HCT116 (cell line): ENCODE data around the gene CD27. TPM values are rescaled to one million over a fixed set of nuclear protein-coding genes. Genes with fewer than 3 reads are reported as not detected.
A peak's percentile ranks its signal among the peaks of the same experiment; 100 is the strongest.

Experiments used
- ATAC-seq: fragments of 200-7000 bp; cut with Tn5 transposase; 2 replicates; pipeline ENCODE4 v1.9.1; 2020; ENCODE audit warnings: mild to moderate bottlenecking, moderate library complexity
- BruUV-seq: library from RNA; stranded (reverse); fragments of 400-500 nt; replicated peaks from 2 replicates; lab custom pipeline; 2021; lab: Mats Ljungman, UMichigan
- CTCF ChIA-PET: fragments of 300-600 bp; sonication (Branson Sonifier 250); formaldehyde crosslinking; loops from one replicate; lab custom pipeline; 2021; ENCODE audit warnings: antibody characterized with exemption; lab: Charles Lee
- POLR2A ChIA-PET: fragments of 300-600, 350-600 bp; sonication (Branson Sonifier 250); formaldehyde crosslinking; loops from one replicate; lab custom pipeline; 2021; ENCODE audit warnings: antibody characterized with exemption; lab: Charles Lee
- RAD21 ChIA-PET, 2 experiments: fragments of 300-600 bp; sonication (Branson Sonifier 250); formaldehyde crosslinking; loops; one replicate each; lab custom pipeline; 2023; ENCODE audit warnings: low total read pairs in 2 of 2; ENCODE audit not compliant: uncharacterized antibody in 2 of 2, unreplicated experiment in 2 of 2, low non-redundant PET in 1 of 2; lab: Charles Lee
- DNase-seq: peaks from one replicate; pipeline ENCODE4 v3.0.0-alpha.2; 2010; ENCODE audit warnings: low read depth, low spot score
- H2AFZ ChIP-seq: fragments of 200-600 bp; shearing (Covaris generic), sonication (generic); 2 replicates; pipeline ENCODE4 v1.6.1; 2017; ENCODE audit warnings: low read depth, mixed run types, mixed read lengths, antibody characterized with exemption, low read length; ENCODE audit not compliant: poor library complexity, severe bottlenecking
- H3K27ac ChIP-seq: 2 replicates; pipeline ENCODE4 v1.5.1; 2012; ENCODE audit warnings: low read depth, low read length
- H3K27me3 ChIP-seq: fragments of 200-600 bp; sonication (generic); 2 replicates; pipeline ENCODE4 v1.6.1; 2016; ENCODE audit warnings: mixed run types, low read length, mixed read lengths; ENCODE audit not compliant: insufficient read depth
- H3K36me3 ChIP-seq, 2 experiments: fragments of 200-500 bp in 1 of 2; fragments of 200-600 bp in 1 of 2; sonication (Bioruptor generic) in 1 of 2; sonication (generic) in 1 of 2; 2 replicates each; pipeline versions ENCODE4 v1.5.1 to v1.6.1; 2014 to 2016; ENCODE audit warnings: low read length in 2 of 2, inconsistent platforms in 1 of 2, mixed read lengths in 1 of 2, mixed run types in 1 of 2; ENCODE audit not compliant: insufficient read depth in 2 of 2, control insufficient read depth in 1 of 2
- H3K4me1 ChIP-seq, 2 experiments: fragments of 200-600 bp in 1 of 2; sonication (generic) in 1 of 2; 2 replicates each; pipeline versions ENCODE4 v1.5.1 to v1.6.1; 2012 to 2017; ENCODE audit warnings: low read length in 2 of 2, inconsistent platforms in 1 of 2, mild to moderate bottlenecking in 1 of 2, mixed read lengths in 1 of 2, mixed run types in 1 of 2, moderate library complexity in 1 of 2; ENCODE audit not compliant: insufficient read depth in 2 of 2, control insufficient read depth in 1 of 2
- H3K4me2 ChIP-seq: fragments of 200-600 bp; sonication (generic); 2 replicates; pipeline ENCODE4 v1.6.1; 2017; ENCODE audit warnings: mixed run types, low read length, mixed read lengths
- H3K4me3 ChIP-seq, 2 experiments: fragments of 200-600 bp in 1 of 2; sonication (generic) in 1 of 2; replicated peaks in 1 of 2; 2 replicates each; pipeline ENCODE4 v1.5.1; 2011 to 2016; ENCODE audit warnings: low read length in 2 of 2, control low read depth in 1 of 2, low read depth in 1 of 2, mild to moderate bottlenecking in 1 of 2, mixed read lengths in 1 of 2, mixed run types in 1 of 2
- H3K79me2 ChIP-seq: fragments of 200-600 bp; sonication (generic); 2 replicates; pipeline ENCODE4 v1.6.1; 2017; ENCODE audit warnings: mild to moderate bottlenecking, mixed run types, low read length, moderate library complexity, mixed read lengths; ENCODE audit not compliant: insufficient read depth
- H3K9ac ChIP-seq: fragments of 200-600 bp; sonication (generic); 2 replicates; pipeline ENCODE4 v1.6.1; 2016; ENCODE audit warnings: low read length, mixed read lengths
- H3K9me2 ChIP-seq: fragments of 200-600 bp; sonication (generic), shearing (Covaris generic); 2 replicates; pipeline ENCODE4 v1.6.1; 2017; ENCODE audit warnings: mixed run types, mild to moderate bottlenecking, moderate library complexity; ENCODE audit not compliant: insufficient read depth
- H3K9me3 ChIP-seq, 2 experiments: fragments of 200-500 bp in 1 of 2; fragments of 200-600 bp in 1 of 2; sonication (Bioruptor generic) in 1 of 2; sonication (generic) in 1 of 2; 2 replicates each; pipeline ENCODE4 v1.6.1; 2014 to 2017; ENCODE audit warnings: low read length in 2 of 2, mixed read lengths in 2 of 2, inconsistent platforms in 1 of 2, low read depth in 1 of 2, mild to moderate bottlenecking in 1 of 2, mixed run types in 1 of 2, moderate library complexity in 1 of 2; ENCODE audit not compliant: control insufficient read depth in 1 of 2, insufficient read depth in 1 of 2
- H4K20me1 ChIP-seq: fragments of 200-600 bp; sonication (generic), shearing (Covaris generic); 2 replicates; pipeline ENCODE4 v1.6.1; 2017; ENCODE audit warnings: mixed run types, mild to moderate bottlenecking, moderate library complexity; ENCODE audit not compliant: insufficient read depth
- ATF3 ChIP-seq: IDR thresholded peaks from 2 replicates; pipeline ENCODE4 v1.6.1; 2012
- CEBPB ChIP-seq: IDR thresholded peaks from 2 replicates; pipeline ENCODE4 v1.6.1; 2012; ENCODE audit warnings: low read depth
- CTCF ChIP-seq, 3 experiments: fragments of 200-600 bp in 1 of 3; sonication (generic) in 1 of 3; IDR thresholded peaks in 2 of 3; conservative IDR thresholded peaks in 1 of 3; 2 replicates each; pipeline ENCODE4 v1.5.1; 2012 to 2017; ENCODE audit warnings: low read depth in 2 of 3, low read length in 2 of 3, antibody characterized with exemption in 1 of 3, borderline replicate concordance in 1 of 3, control low read depth in 1 of 3, mild to moderate bottlenecking in 1 of 3, mixed read lengths in 1 of 3, mixed run types in 1 of 3, moderate library complexity in 1 of 3; ENCODE audit not compliant: insufficient read depth in 1 of 3
- EGR1 ChIP-seq: IDR thresholded peaks from 2 replicates; pipeline ENCODE4 v1.6.1; 2012; ENCODE audit warnings: low read depth
- ELF1 ChIP-seq: IDR thresholded peaks from 2 replicates; pipeline ENCODE4 v1.6.1; 2012; ENCODE audit warnings: low read depth, borderline replicate concordance
- EZH2phosphoT487 ChIP-seq: fragments of 200-600 bp; IDR thresholded peaks from 2 replicates; pipeline ENCODE4 v1.6.1; 2018; ENCODE audit warnings: antibody characterized with exemption, borderline replicate concordance
- FOSL1 ChIP-seq: IDR thresholded peaks from 2 replicates; pipeline ENCODE4 v1.6.1; 2012; ENCODE audit warnings: low read depth
- JUND ChIP-seq: IDR thresholded peaks from 2 replicates; pipeline ENCODE4 v1.6.1; 2012
- POLR2A ChIP-seq: IDR thresholded peaks from 2 replicates; pipeline ENCODE4 v1.7.0; 2011; ENCODE audit warnings: borderline replicate concordance; ENCODE audit not compliant: insufficient read depth, insufficient read length; ENCODE audit errors: extremely low read depth
- POLR2AphosphoS5 ChIP-seq: IDR thresholded peaks from 2 replicates; pipeline ENCODE4 v1.6.1; 2011; ENCODE audit warnings: mild to moderate bottlenecking, low read depth, low read length, moderate library complexity
- RAD21 ChIP-seq: IDR thresholded peaks from 2 replicates; pipeline ENCODE4 v1.6.1; 2012; ENCODE audit warnings: low read depth, mild to moderate bottlenecking
- SIN3A ChIP-seq: IDR thresholded peaks from 2 replicates; pipeline ENCODE4 v1.6.1; 2012; ENCODE audit warnings: low read depth
- SRF ChIP-seq: IDR thresholded peaks from 2 replicates; pipeline ENCODE4 v1.6.1; 2012; ENCODE audit warnings: low read depth
- TCF7L2 ChIP-seq: IDR thresholded peaks from 2 replicates; pipeline ENCODE4 v1.7.0; 2011; ENCODE audit warnings: borderline replicate concordance, inconsistent platforms; ENCODE audit not compliant: insufficient read depth, insufficient read length; ENCODE audit errors: extremely low read depth
- YY1 ChIP-seq: IDR thresholded peaks from 2 replicates; pipeline ENCODE4 v1.6.1; 2011; ENCODE audit warnings: low read length, low read depth, moderate library complexity, mild to moderate bottlenecking; ENCODE audit not compliant: insufficient replicate concordance; ENCODE audit errors: extremely low read depth
- ZFX ChIP-seq: fragments of 450-650 bp; IDR thresholded peaks from 2 replicates; pipeline ENCODE4 v1.6.1; 2017
- ZNF274 ChIP-seq: fragments of 200-500 bp; sonication (Bioruptor generic); IDR thresholded peaks from 2 replicates; pipeline ENCODE4 v1.6.1; 2014; ENCODE audit warnings: mild to moderate bottlenecking, low read depth, low read length, inconsistent platforms
- intact Hi-C: fragments of 100-400 bp; cut with micrococcal nuclease; formaldehyde crosslinking; loops from 2 replicates; pipeline ENCODE4 v1.10.0; 2022
- total RNA-seq: library from RNA; stranded (reverse); gene quantifications from one replicate; pipeline ENCODE4 v1.2.1, GENCODE V29; 2021; ENCODE audit not compliant: unreplicated experiment
- TF ChIP-seq, protein P1 (sequence below): IDR thresholded peaks from 2 replicates; pipeline ENCODE4 v1.6.1; 2012
- TF ChIP-seq, protein P2 (sequence below): IDR thresholded peaks from 2 replicates; pipeline ENCODE4 v1.6.1; 2011; ENCODE audit warnings: mild to moderate bottlenecking, low read length, moderate library complexity; ENCODE audit not compliant: insufficient replicate concordance; ENCODE audit errors: extremely low read depth

The CD27 gene
- total RNA-seq, 1 experiment from 2014 or later = 0.25 TPM

DNA sequence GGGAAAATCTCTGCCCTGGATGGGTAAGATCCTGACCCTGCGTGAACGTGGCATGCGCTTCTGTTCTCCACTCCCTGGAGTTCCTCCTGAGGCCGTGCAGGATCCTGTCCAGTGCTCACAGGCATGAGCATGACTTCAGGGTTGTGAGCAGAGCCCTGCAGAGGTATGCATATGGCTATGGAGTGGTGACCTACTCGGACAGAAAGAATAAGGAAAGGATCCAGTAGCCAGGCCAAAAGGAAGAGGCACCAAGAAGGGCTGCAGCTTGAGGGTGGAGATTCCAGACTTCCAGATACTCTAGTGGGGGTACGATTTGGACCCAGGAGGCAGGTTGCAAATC lies 20.8 kb upstream of the CD27 start:
- H3K9ac ChIP-seq = no peak overlapping the region
- no peaks in the 10 kb centered on the region for H3K9me3 ChIP-seq
- H3K36me3 ChIP-seq = no peaks in the 10 kb centered on the region
- CTCF ChIA-PET = interaction anchor here (1.1 to 5.3 kb wide), 6 partner anchors 10 to 116 kb away, joined by 3 to 46 read pairs (median 4); no protein-coding TSS in a partner anchor
- POLR2A ChIA-PET = interaction anchor here (0.6 to 1.9 kb wide), 2 partner anchors 19 to 115 kb away, joined by 3 to 6 read pairs; no protein-coding TSS in a partner anchor
- peaks cover 4 to 20% of the 10 kb centered on the region in 2 experiments; a peak in 3 of 4 replicates for H3K4me1 ChIP-seq
- RAD21 ChIA-PET = interaction anchor here (1.9 to 2.2 kb wide), 2 partner anchors 41 kb away, joined by 8 to 9 read pairs; no protein-coding TSS in a partner anchor
- no peak overlapping the region for H3K27ac ChIP-seq
- no TSS peak for BruUV-seq
- 0 out of 2 replicates have a peak overlapping the region, but pooled peaks have one; percentile 12 for H3K4me2 ChIP-seq
- TF ChIP-seq SIN3A (no peak), ATF3 (no peak), CEBPB (no peak), CTCF (IDR thresholded peaks at IDR 0.05 in 2 of 3, conservative IDR thresholded peaks at IDR 0.05 in 1 of 3; ENCODE audit: borderline replicate concordance in 1 of 3, insufficient read depth in 1 of 3, low read depth in 2 of 3, low read length in 2 of 3) (no peak), ZNF274 (no peak), YY1 (no peak), POLR2A (no peak), ELF1 (no peak), RAD21 (no peak), SRF (no peak), EGR1 (no peak), TCF7L2 (no peak), FOSL1 (no peak), JUND (no peak), ZFX (no peak), POLR2AphosphoS5 (no peak), EZH2phosphoT487 (no peak)
- TF ChIP-seq, protein P1, sequence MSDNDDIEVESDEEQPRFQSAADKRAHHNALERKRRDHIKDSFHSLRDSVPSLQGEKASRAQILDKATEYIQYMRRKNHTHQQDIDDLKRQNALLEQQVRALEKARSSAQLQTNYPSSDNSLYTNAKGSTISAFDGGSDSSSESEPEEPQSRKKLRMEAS = no peak
- TF ChIP-seq, protein P2, sequence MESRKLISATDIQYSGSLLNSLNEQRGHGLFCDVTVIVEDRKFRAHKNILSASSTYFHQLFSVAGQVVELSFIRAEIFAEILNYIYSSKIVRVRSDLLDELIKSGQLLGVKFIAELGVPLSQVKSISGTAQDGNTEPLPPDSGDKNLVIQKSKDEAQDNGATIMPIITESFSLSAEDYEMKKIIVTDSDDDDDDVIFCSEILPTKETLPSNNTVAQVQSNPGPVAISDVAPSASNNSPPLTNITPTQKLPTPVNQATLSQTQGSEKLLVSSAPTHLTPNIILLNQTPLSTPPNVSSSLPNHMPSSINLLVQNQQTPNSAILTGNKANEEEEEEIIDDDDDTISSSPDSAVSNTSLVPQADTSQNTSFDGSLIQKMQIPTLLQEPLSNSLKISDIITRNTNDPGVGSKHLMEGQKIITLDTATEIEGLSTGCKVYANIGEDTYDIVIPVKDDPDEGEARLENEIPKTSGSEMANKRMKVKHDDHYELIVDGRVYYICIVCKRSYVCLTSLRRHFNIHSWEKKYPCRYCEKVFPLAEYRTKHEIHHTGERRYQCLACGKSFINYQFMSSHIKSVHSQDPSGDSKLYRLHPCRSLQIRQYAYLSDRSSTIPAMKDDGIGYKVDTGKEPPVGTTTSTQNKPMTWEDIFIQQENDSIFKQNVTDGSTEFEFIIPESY = no peak
- no peaks in the 10 kb centered on the region for H3K27me3 ChIP-seq
- DNase-seq (no peak), ATAC-seq (no peak)
- H3K79me2 ChIP-seq = no peaks in the 10 kb centered on the region
- H4K20me1 ChIP-seq = no peaks in the 10 kb centered on the region
- H3K4me3 ChIP-seq = no peak overlapping the region
- H2AFZ ChIP-seq = peak overlapping the region; percentile 26
- H3K9me2 ChIP-seq = no peaks in the 10 kb centered on the region
- intact Hi-C loops = no loop called here
